Thyroid gland (tissue), 4 donors: ENCODE data around the gene MEP1B.

Experiments
- POLR2A ChIP-seq, 2 donors: fragments of 450-650 bp; IDR thresholded peaks; one replicate each; pipeline ENCODE4 v1.6.1; 2017; ENCODE audit warnings: antibody characterized with exemption in 2 of 2, mild to moderate bottlenecking in 2 of 2, moderate library complexity in 1 of 2
- TF ChIP-seq, protein P1 (sequence below), 6 experiments: fragments of 200-600 bp in 3 of 6; fragments of 450-650 bp in 3 of 6; sonication (generic) in 3 of 6; IDR thresholded peaks; one replicate each; pipeline ENCODE4 v1.5.1; 2016 to 2019; ENCODE audit warnings: antibody characterized with exemption in 6 of 6, mild to moderate bottlenecking in 2 of 6, inconsistent platforms in 1 of 6, moderate library complexity in 1 of 6

DNA sequence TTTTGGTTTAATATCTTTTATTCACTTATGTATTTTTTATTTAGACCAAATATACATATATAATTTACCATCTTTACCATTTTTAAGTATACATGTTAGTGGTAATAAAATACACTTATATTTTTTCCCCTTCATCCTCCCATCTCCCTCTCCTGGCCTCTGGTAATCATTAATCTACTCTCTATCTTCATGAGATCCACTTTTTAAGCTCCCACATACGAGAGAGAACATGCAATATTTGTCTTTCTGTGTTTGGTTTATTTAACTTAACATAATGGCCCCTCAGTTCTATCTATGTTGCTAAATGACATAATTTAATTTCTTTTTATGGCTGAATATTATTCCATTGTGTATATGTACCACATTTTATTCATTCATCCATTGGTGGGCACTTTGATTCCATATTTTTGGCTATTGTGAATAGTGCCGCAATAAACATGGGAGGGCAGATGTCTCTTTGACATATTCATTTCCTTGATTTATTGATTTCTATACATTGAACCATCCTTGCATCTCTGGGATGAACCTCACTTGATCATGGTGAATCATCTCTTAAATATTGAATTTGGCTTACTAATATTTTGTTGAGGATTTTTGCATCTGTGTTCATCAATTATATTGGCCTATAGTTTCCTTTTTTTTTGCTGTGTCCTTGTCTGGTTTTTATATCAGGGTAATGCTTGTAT, 41.5 kb upstream of the MEP1B start:
- TF ChIP-seq, protein P1, sequence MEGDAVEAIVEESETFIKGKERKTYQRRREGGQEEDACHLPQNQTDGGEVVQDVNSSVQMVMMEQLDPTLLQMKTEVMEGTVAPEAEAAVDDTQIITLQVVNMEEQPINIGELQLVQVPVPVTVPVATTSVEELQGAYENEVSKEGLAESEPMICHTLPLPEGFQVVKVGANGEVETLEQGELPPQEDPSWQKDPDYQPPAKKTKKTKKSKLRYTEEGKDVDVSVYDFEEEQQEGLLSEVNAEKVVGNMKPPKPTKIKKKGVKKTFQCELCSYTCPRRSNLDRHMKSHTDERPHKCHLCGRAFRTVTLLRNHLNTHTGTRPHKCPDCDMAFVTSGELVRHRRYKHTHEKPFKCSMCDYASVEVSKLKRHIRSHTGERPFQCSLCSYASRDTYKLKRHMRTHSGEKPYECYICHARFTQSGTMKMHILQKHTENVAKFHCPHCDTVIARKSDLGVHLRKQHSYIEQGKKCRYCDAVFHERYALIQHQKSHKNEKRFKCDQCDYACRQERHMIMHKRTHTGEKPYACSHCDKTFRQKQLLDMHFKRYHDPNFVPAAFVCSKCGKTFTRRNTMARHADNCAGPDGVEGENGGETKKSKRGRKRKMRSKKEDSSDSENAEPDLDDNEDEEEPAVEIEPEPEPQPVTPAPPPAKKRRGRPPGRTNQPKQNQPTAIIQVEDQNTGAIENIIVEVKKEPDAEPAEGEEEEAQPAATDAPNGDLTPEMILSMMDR (IDR thresholded peaks at IDR 0.05) = no peak
- TF ChIP-seq POLR2A (IDR thresholded peaks at IDR 0.05) = no peak
